ENCODE measurements around the gene PPFIA1.
"Not testable (repeated sequence)": the region's sequence is repeated elsewhere in the genome, so short reads cannot be mapped to it uniquely, and the experiment has no call there.

The PPFIA1 gene

DNA sequence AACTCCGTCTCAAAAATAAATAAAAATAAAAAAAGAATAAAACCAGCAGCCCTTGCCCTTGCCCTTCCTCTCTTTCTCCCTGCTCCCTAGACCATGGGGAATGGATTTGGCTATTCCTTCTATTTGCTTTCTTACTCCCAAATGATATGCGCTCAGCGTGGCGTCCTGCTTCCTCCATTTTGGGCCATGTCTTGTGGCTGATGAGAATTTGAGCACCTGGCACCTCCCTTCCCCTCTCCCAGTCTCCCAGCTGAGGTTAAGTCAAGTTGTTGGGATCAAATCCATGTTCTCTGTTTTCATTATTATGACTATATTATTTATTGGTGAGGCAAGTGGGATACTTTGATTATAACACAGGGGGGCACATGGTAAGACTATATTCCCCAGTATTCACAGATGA, 117.1 kb downstream of the PPFIA1 start:
- DNase-seq (ENCODE audit: low read depth, low spot score): no peak

DNA sequence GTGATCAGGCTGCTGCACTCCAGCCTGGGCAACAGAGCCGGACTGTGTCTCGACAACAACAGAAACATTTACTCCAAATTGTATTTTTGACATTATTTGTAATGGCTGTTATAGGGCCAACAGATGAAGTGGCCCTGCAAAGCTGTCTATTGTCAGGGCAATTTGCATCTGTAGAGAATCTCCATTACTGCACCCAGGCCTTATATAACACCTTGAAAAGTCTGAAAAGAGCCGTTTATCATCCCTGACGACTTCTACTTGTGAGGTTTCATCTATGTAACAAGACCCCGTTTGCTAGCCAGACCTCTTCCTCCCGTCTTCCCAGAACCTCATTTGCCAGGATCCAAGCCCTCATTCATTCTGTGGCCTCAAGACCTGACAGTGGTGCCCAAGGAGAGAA, 118.7 kb downstream of the PPFIA1 start:
- no peak for DNase-seq (ENCODE audit: low read depth, low spot score)

DNA sequence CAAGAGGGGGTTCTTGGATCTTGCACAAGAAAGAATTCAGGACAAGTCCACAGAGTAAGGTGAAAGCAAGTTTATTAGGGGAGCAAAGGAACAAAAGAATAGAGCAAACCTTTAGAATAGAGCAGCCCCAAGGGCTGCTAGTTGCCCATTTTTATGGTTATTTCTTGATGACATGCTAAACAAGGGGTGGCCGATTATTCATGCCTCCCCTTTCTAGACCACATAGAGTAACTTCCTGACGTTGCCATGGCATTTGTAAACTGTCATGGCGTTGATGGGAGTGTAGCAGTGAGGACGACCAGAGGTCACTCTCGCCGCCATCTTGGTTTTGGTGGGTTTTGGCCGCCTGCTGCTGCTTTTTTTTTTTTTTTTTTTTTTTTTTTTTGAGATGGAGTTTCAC, 120.4 kb downstream of the PPFIA1 start:
- DNase-seq (ENCODE audit: low read depth, low spot score): not testable (repeated sequence)

DNA sequence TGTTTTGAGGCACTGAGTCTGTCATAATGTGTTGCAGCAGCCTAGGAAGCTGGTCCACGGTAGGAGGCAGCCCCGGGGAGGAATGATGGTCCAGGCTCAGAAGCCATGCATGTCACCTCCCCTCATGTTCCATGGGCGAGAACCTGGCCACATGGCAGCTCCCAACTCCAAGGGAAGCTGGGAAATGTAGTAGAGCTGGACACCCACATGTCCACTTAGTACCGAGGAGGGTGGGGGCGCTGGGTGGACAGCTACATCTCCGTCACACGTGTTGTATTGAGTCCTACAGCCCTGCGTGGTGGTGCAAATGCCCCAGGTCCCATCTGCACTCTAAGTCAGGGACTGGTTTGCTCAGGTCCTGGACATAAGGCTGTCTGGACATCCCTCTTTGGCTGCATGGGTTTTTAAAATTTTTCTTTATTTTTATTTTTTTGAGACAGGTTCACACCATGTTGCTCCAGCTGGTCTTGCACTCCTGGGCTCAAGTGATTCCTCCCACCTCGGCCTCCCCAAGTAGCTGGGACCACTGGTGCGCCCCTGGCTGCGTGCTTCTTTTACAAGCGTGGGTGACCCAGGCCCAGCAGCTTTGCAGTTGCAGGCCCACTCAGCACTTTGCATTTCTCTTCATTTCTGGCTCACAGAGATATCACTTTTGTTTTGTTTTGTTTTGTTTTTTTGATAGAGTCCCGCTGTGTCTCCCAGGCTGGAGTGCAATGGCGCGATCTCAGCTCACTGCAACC, 123.9 kb downstream of the PPFIA1 start:
- DNase-seq (ENCODE audit: low read depth, low spot score): no peak

DNA sequence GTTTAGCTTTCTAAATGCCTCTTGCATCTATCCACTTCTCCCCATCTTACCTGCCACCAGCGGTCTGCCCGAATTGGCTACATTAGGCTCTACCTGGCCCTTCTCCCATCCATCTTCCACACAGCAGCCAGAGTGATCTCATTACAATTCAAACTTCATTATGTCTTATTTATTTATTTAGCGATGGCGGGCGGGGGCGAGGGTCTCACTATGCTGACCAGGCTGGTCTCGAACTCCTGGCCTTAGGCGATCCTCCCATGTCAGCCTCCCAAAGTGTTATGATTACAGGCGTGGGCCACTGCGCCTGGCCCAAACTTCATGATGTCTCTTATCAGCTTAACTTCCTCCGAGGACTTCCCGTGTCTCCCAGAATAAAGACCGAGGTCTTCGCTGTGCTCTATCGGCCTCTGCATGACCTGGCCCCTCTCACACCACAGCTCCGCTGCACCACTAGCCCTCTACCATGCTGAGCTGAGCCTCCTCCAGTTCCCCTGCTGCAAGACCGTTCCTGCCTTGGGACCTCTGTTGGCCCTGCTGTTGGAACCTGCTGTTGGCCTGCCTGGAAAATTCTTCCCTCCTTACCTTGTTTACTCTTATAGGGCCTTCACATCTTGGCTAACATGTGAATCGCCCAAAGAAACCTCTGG, 127.0 kb downstream of the PPFIA1 start:
- no peak for DNase-seq (ENCODE audit: low read depth, low spot score)

DNA sequence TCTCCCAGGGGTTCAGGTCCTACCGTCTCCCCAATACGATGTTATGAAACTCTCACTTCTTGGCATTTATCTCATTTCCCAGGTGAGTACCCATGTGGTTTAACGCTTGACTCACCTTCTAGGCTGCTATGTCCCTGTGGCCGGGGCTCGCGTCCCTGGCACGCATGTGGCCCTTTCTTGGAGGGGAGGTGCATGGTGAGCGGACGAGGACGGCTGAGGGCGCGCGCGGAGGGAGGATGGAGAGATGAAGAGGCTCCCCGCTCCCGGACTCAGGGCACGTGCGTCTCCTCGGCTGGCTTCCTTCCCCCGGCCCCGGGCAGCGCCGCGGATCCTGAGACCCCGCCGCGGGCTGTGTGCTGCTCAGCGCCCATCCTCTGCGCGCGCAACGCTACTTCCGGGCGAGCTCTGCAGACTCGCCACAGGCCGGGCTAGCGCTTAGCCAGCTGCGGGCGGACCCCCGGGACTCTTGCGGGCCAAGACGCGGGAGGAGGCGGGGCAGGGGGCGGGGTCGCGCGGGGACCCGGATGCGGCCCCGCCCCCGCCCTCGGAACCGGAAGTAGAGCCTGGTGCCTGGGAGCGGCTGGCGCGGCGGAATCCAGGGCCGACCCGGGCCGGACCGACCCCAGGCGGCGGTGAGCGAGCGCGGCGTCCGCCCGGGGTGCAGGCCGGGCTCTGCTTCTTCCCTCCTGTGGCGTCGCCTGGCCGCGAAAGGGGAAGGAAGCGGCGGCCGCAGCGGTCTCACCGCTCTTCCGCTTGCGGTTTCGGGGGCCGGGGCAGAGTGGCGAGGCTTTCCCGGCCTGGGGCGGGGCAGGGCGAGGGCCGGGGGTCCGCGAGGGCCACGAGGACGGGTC, 127.7 kb downstream of the PPFIA1 start, which contains the start of gene CTTN:
CTTN (plus strand) TSS at position 547 of the 851 bp plus-strand sequence. CDS start 8,769 bp downstream, outside the sequence.
- peak; percentile 42 for DNase-seq (ENCODE audit: low read depth, low spot score)

DNA sequence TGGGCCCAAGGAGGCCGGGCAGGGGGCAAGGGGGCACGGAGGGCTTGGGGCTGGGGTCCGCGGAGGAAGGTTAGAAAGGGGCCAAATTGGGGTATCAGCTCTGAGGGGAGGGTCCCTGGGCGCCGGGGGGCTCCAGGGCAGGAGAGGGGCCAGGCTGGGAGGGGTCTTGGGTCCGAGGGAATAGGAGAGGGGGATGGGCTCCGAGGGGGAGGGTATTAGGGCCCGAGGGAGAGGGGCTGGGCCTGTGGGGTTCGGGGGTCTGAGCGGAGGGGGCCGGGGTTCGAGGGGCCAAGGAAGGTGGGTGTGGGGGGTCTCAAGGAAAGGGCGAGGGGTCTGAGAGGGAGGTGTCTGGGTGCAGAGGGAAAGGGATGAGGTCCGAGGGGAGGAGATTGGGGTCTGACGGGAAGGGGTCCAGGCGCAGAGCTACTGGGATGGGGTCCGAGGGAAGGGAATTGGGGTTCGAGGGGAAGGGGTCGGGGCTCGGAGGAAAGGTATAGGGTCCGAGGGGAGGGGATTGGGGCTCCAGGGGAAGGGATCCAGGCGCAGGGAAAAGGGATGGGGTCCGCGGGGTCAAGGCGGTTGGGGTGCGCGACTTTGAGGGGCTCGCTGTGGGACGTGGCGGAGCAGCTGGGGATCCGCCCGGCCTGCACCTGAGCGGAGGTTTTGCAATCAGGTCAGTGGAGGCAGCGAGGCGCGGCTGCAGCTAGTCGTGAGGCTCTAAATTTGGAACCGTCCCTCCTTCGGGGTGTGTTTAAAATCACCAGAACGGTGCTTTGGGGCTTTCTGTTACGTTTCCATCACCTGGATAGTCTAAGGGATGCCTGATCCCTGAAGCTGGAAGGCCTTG, 128.6 kb downstream of the PPFIA1 start:
- no peak for DNase-seq (ENCODE audit: low read depth, low spot score)

DNA sequence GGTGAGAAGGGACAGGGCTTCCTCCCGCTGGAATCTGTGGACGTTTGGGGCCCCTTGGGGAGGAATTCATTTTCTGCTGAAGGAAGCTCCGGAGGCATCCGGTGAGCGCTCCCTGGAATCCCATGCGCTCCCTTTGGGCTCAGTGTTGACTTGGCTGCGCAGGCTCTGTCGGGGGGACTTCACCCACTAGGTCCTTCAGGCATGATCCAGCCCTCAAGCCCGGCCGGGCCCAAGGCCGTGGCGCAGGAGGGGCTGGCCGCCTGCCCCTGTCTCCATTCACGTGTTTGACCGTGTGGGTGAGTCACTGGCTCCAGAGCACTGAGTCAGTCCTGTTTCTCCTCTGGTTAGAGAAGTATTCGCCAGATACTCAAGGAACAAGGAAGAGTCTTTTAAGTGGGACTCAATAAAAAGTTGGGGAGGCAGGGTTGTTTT, 129.2 kb downstream of the PPFIA1 start:
- no peak for DNase-seq (ENCODE audit: low read depth, low spot score)

DNA sequence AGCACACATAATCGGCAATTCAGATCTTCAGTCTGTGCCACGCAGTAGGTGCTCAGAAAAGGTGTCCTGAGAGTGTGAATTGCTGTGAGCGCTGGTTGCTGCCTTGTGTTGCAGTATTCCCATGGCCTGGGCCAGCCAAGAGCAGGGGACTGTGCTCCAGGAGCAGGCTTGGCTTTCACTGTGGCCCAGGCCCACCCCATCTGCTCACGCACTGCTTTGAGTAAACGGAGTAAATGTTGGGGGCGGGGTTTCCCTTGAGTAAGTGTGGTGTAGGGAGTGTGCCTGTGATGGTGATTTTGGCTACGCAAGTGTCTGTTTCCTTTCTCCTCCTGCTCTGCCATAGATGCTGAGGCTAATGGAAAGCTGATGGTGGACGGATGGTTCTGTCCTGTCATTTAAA, 130.2 kb downstream of the PPFIA1 start:
- DNase-seq (ENCODE audit: low read depth, low spot score): no peak

DNA sequence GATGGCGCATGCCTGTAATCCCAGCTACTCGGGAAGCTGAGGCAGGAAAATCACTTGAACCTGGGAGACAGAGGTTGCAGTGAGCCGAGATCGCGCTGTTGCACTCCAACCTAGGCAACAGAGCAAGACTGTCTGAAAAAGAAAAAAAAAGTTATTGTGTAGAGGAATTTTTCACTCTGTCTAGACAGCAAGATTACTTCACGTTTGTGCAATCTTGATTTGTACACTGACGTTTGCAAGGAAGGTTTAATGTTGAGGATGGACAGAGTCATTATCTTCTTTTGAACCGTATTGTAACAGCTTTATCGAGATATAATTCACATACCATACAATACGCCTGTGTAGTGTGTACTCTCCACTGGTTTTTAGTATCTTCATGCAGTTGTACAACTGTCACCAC, 131.5 kb downstream of the PPFIA1 start:
- DNase-seq (ENCODE audit: low read depth, low spot score): no peak

DNA sequence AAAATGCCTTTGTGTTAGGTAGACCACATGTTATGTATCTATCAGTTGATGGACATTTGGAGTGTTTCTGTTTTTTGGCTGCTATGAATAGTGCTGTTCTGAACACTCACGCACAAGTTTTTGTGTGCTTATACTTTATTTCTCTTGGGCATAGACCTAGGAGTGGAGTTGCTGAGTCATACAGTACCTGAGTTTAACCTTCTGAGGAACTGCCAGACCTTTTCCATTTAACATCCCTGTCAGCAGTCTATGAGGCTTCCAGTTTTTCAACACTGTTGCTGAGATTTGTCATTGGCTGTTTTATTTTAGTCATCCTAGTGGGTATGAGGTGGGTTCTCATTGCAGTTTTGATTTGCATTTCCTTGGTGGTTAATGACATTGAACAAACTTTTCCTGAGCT, 132.2 kb downstream of the PPFIA1 start:
- DNase-seq (ENCODE audit: low read depth, low spot score): no peak

DNA sequence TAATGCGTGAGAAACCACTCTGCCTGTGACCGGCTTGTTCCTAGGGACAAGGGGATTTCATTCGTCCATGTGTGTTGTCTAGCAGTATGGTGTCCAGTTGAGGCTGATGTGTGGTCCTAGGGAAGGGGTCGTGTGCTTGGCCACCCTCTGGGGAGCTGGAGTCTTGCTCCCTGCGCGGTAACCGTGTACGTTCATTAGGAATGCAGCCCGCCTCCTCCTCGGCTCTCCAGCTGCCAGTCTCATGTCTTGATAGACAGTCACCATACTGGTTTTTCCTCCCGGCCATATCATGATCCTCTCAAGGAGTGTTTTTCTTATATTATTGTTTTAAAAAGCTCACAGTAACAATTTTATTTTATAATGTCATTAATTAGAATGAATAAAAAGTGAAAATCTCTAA, 133.8 kb downstream of the PPFIA1 start:
- DNase-seq (ENCODE audit: low read depth, low spot score): no peak

DNA sequence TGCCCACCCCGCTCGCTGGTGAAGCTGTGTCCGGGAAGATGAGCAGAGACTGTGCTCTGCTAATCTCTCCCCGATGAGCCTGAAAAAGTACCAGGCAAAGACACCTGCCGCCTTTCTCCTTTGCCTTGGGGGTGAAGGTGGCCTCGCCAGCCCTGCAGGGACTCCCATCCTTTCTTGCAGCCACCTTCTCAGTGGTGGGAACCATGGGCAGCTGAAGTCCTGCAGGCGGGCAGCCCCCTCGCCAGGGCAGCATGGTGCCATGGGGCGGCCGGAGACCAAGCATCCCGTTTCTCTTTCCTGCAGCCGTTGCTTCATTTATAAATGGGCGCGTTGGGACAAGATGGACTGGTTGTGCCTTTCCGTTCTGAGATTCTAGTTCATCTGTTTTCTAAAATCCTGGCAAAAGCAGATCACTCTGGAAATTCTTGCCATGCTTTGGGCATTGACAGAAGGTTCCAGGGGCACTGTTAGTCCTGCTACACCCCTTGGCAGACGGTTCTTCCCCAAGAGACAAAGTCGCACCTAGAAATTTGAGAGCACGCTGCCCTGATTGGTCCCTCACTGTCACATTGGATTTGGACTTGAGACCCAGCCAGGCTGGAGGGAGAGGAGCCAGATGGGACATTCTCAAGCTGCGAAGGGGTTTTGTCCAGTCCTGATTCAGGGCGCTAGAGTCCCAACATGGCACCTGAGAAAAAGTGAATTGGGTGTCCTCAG, 135.3 kb downstream of the PPFIA1 start:
- no peak for DNase-seq (ENCODE audit: low read depth, low spot score)

DNA sequence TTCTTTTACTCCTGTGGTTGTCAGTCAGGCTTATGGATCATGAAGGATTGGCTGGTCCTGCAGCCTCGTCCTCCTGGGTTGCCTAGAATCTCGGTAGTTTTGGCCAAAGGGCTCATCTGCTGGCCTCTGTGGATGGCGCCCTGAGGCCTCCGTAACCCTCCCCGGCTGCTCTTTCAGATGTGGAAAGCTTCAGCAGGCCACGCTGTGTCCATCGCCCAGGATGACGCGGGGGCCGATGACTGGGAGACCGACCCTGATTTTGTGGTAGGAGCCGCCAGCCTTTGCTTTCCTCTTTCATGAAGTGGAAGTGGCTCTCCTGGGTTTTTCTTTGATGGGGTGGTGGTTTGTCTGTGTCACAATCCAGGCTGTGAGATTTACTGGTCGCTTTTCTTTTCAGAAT, 136.6 kb downstream of the PPFIA1 start:
- DNase-seq (ENCODE audit: low read depth, low spot score): no peak

DNA sequence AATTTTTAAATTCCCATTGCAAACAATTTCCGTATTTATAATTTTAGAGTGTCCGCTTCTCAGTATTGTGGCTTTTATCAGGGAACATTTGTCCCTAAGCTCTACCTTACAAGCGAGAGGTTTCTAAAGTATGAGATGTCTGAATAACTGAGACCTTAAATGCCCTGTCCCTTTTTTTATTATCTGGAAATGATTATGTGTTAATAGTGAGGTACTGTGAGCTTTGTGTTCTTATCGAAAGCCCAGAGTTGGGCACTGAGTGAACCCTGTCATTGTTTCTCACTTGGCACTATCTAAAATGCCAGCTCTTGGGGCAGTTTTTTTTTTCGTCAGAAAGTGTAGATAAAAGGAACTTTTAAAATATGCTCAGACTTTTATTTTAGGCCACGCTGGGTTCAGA, 137.3 kb downstream of the PPFIA1 start:
- no peak for DNase-seq (ENCODE audit: low read depth, low spot score)

DNA sequence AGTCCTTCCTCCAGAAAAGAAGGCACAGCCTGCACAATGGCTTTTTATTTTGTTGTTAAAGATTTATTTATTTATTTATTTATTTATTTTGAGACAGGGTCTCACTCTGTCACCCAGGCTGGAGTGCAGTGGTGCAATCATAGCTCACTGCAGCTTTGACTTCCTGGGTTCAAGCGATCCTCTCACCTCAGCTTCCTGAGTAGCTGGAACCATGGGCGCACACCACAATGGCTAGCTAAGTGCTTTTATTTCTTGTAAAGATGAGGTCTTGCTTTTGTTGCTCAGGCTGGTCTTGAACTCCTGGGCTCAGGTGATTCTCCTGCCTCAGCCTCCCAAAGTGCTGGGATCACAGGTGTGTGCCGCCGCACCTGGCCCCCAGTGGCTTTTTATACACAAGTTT, 137.8 kb downstream of the PPFIA1 start:
- DNase-seq (ENCODE audit: low read depth, low spot score): not testable (repeated sequence)

DNA sequence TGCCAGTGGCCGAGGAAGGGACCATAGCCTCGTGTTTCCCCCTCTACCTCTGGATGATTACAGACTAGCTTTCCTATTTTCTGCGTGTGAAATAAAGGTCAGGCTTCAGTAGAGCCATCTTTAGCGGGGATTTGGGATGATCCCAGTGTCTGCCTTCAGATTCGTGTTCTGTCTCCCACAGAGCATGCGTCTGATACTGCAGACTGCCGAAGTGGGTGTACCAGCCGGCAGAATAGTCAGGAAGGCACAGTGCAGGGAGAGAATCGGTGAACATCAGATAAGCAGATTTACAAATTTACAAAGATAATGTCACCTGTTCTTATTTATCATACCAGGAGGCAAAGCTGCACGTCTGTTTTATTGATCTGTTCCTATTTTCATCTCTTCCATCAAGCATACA, 138.9 kb downstream of the PPFIA1 start:
- DNase-seq (ENCODE audit: low read depth, low spot score): no peak

DNA sequence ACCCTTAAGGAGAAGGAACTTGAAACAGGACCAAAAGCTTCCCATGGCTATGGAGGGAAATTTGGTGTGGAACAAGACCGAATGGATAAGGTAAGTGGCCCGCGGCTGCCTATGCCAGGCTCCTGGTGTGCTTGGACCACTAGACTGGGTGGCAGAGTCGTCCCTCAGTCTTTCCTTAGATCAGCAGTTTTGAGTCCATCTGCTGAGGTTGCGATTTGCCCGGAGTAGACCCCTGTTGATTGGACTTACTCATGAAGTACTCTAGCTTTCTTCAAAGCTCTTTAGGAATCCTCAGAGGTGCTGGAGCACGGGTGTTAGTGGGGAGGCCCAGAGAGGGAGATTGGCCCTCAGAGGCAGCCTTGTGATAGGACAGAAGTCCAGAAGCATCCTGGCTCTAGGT, 139.4 kb downstream of the PPFIA1 start:
- no peak for DNase-seq (ENCODE audit: low read depth, low spot score)

DNA sequence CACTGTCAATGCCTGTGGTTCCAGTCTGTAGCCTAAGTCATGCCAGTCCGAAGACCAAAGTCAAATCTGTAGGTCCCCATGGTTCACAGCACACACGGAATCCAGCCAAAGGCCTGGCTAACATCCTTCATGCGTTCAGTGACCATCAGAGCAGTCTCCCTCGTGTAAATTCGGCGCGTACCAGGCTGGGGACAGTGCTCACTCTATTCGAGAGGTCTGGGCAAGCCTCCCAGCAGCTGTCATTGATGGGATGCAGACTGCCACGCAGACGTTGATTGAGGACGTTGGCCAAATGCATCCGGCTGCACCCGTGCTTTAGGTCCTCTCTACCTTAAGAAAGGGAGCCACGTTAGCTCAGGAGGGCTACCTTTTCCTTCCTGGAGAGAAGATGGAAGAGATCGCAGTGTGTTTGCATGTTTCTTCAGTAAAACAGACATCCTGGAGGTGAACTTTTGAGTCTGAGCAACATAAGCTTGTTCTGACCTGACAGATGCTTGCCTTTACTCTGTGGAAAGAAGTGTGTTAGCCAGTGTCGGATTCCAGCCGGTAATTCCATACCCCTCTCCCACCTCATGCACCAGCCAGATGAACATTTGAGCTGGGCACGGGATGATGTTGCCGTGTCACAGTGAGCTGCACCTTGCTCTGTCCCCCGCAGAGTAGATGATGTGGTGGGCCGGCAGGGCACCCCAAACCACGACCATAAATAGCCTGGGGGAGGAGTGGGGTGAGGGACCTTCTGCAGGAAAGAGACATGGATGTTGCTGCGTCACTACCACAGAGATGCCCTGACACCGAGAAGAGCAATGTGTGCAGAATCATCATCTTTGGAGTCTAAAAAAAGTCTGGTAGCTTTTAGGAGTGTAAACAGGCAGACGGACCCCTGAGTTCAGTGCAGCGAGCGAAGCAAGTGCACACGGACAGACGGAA, 140.1 kb downstream of the PPFIA1 start:
- DNase-seq (ENCODE audit: low read depth, low spot score): no peak

Measured in activated CD4-positive, CD25-positive, alpha-beta regulatory T cell treated with anti-CD3 and anti-CD28 coated beads, Interleukin-2, amount 50 U/mL, for 16 hours (primary cell).